PC-3 (cell line): ENCODE results near the gene IGF1. TPM values are rescaled to one million over a fixed set of nuclear protein-coding genes. Genes with fewer than 3 reads are reported as not detected.

Source experiments
- ATAC-seq: fragments of 200-7000 bp; cut with Tn5 transposase; 2 replicates; pipeline ENCODE4 v1.9.1; 2020; ENCODE audit warnings: mild to moderate bottlenecking, moderate library complexity
- BruUV-seq: library from RNA; stranded (reverse); fragments of 400-500 nt; replicated peaks from 2 replicates; lab custom pipeline; 2021; lab: Mats Ljungman, UMichigan
- CTCF ChIA-PET: fragments of 300-600 bp; sonication (Branson Sonifier 250); formaldehyde crosslinking; loops from one replicate; lab custom pipeline; 2022; ENCODE audit warnings: antibody characterized with exemption; lab: Charles Lee
- POLR2A ChIA-PET: fragments of 300-600 bp; sonication (Branson Sonifier 250); formaldehyde crosslinking; loops from one replicate; lab custom pipeline; 2022; ENCODE audit warnings: antibody characterized with exemption; ENCODE audit not compliant: unreplicated experiment; lab: Charles Lee
- DNase-seq: peaks from one replicate; pipeline ENCODE4 v3.0.0-alpha.2; 2015
- H2AFZ ChIP-seq: fragments of 300-600 bp; sonication (generic); 2 replicates; pipeline ENCODE4 v1.6.0; 2016; ENCODE audit warnings: antibody characterized with exemption, low read length
- H3F3A ChIP-seq: fragments of 300-600 bp; sonication (generic); one replicate; pipeline ENCODE4 v1.6.0; 2017; ENCODE audit warnings: antibody characterized with exemption, low read length, control low read depth, mild to moderate bottlenecking; ENCODE audit not compliant: unreplicated experiment
- H3K27ac ChIP-seq: fragments of 300-600 bp; sonication (generic); 2 replicates; pipeline ENCODE4 v1.5.1; 2016; ENCODE audit warnings: mild to moderate bottlenecking, low read length
- H3K27me3 ChIP-seq: fragments of 300-600 bp; sonication (generic); 2 replicates; pipeline ENCODE4 v1.6.1; 2016; ENCODE audit warnings: low read length, mixed read lengths
- H3K36me3 ChIP-seq: fragments of 300-600 bp; sonication (generic); 2 replicates; pipeline ENCODE4 v1.6.1; 2016; ENCODE audit warnings: low read depth, mixed run types, low read length, mixed read lengths
- H3K4me1 ChIP-seq: fragments of 300-600 bp; sonication (generic); 2 replicates; pipeline ENCODE4 v1.5.1; 2016; ENCODE audit warnings: low read length; ENCODE audit not compliant: insufficient read depth
- H3K4me2 ChIP-seq: fragments of 300-600 bp; sonication (generic); 2 replicates; pipeline ENCODE4 v1.6.0; 2016; ENCODE audit warnings: low read length
- H3K4me3 ChIP-seq: fragments of 300-600 bp; sonication (generic); 2 replicates; pipeline ENCODE4 v1.5.1; 2016; ENCODE audit warnings: mild to moderate bottlenecking, low read length, mixed read lengths
- H3K79me2 ChIP-seq: fragments of 300-600 bp; sonication (generic); 2 replicates; pipeline ENCODE4 v1.6.1; 2017; ENCODE audit warnings: low read length, mixed read lengths
- H3K9ac ChIP-seq: fragments of 300-600 bp; sonication (generic); 2 replicates; pipeline ENCODE4 v1.6.0; 2016; ENCODE audit warnings: mild to moderate bottlenecking, low read length
- H3K9me2 ChIP-seq: fragments of 300-600 bp; sonication (generic); replicated peaks from 2 replicates; pipeline ENCODE4 v1.6.1; 2016; ENCODE audit warnings: mixed run types, low read length, mixed read lengths
- H3K9me3 ChIP-seq: fragments of 300-600 bp; sonication (generic); 2 replicates; pipeline ENCODE4 v1.6.1; 2016; ENCODE audit warnings: low read length, mixed read lengths
- H4K20me1 ChIP-seq: fragments of 300-600 bp; sonication (generic); 2 replicates; pipeline ENCODE4 v1.6.1; 2016; ENCODE audit warnings: low read length, mixed read lengths
- CTCF ChIP-seq: fragments of 300-600 bp; sonication (generic); conservative IDR thresholded peaks from 2 replicates; pipeline ENCODE4 v1.5.1; 2017; ENCODE audit warnings: antibody characterized with exemption, low read depth, mild to moderate bottlenecking, low read length
- EZH2 ChIP-seq: fragments of 300-600 bp; sonication (generic); IDR thresholded peaks from one replicate; pipeline ENCODE4 v1.6.1; 2017; ENCODE audit warnings: antibody characterized with exemption, mild to moderate bottlenecking, low read length; ENCODE audit not compliant: unreplicated experiment
- EZH2phosphoT487 ChIP-seq: fragments of 300-600 bp; sonication (generic); IDR thresholded peaks from 2 replicates; pipeline ENCODE4 v1.6.1; 2018; ENCODE audit warnings: mild to moderate bottlenecking, antibody characterized with exemption, low read length, borderline replicate concordance
- intact Hi-C: fragments of 100-400 bp; cut with micrococcal nuclease; formaldehyde crosslinking; loops from 2 replicates; pipeline ENCODE4 v1.9.0; 2023
- total RNA-seq: library from RNA; depleted of rRNA; stranded (reverse); fragments of >200 nt; gene quantifications from 2 replicates; pipeline ENCODE4 v1.2.3, GENCODE V29; 2014

IGF1 gene
- total RNA-seq, 1 experiment from 2014 or later: not detected

- BruUV-seq: no TSS peak
- POLR2A ChIA-PET: interaction anchor here (0.5 kb wide), 1 partner anchor 774 kb away, joined by 3 read pairs; no protein-coding TSS in a partner anchor
Observed at GRCh38 chr12:102379346-102380162, 100.8 kb downstream of the IGF1 start.

GRCh38 chr12:102376781-102377180, 103.6 kb downstream of the IGF1 start:
- Histone ChIP-seq H3F3A (no peaks in the 10 kb centered on the region), H3K4me2 (no peak overlapping the region), H3K36me3 (no peaks in the 10 kb centered on the region), H2AFZ (no peak overlapping the region), H3K9me2 (no peaks in the 10 kb centered on the region), H3K9ac (no peak overlapping the region), H4K20me1 (no peaks in the 10 kb centered on the region), H3K79me2 (no peaks in the 10 kb centered on the region), H3K27ac (no peak overlapping the region), H3K4me3 (no peak overlapping the region), H3K9me3 (0 out of 2 replicates have a peak, but pooled peaks cover 6% of the 10 kb centered on the region), H3K4me1 (no peaks in the 10 kb centered on the region), H3K27me3 (no peaks in the 10 kb centered on the region)
- intact Hi-C loops: no loop called here
- ChIA-PET POLR2A (no interaction called here), CTCF (no interaction called here)
- BruUV-seq: no TSS peak
- ATAC-seq (no peak), DNase-seq (no peak)
- TF ChIP-seq CTCF (no peak), EZH2phosphoT487 (no peak), EZH2 (no peak)

More at GRCh38 chr12:102379346-102380162, 100.8 kb downstream of the IGF1 start:
- no peaks in the 10 kb centered on the region for H3K36me3 ChIP-seq
- DNase-seq (no peak), ATAC-seq (no peak)
- no peaks in the 10 kb centered on the region for H4K20me1 ChIP-seq
- H3K27me3 ChIP-seq: no peaks in the 10 kb centered on the region
- H3K4me3 ChIP-seq: no peak overlapping the region
- no peaks in the 10 kb centered on the region for H3K9me2 ChIP-seq
- CTCF ChIA-PET: no interaction called here
- H3K4me1 ChIP-seq: no peaks in the 10 kb centered on the region
- H3K79me2 ChIP-seq: no peaks in the 10 kb centered on the region
- TF ChIP-seq EZH2phosphoT487 (no peak), CTCF (no peak), EZH2 (no peak)
- H2AFZ ChIP-seq: no peak overlapping the region
- 0 out of 2 replicates have a peak, but pooled peaks cover 1% of the 10 kb centered on the region for H3K9me3 ChIP-seq
- no peaks in the 10 kb centered on the region for H3F3A ChIP-seq
- no peak overlapping the region for H3K9ac ChIP-seq
- intact Hi-C loops: no loop called here
- no peak overlapping the region for H3K27ac ChIP-seq
- H3K4me2 ChIP-seq: no peak overlapping the region

GRCh38 chr12:102376181-102376747, 104.1 kb downstream of the IGF1 start:
- no peaks in the 10 kb centered on the region for H3K4me1 ChIP-seq
- H3K9me2 ChIP-seq: no peaks in the 10 kb centered on the region
- H3K27me3 ChIP-seq: no peaks in the 10 kb centered on the region
- no peak overlapping the region for H3K4me2 ChIP-seq
- TF ChIP-seq CTCF (no peak), EZH2 (no peak), EZH2phosphoT487 (no peak)
- intact Hi-C loops: no loop called here
- H3F3A ChIP-seq: no peaks in the 10 kb centered on the region
- DNase-seq: no peak
- no peak for ATAC-seq
- H3K9ac ChIP-seq: no peak overlapping the region
- 0 out of 2 replicates have a peak, but pooled peaks cover 6% of the 10 kb centered on the region for H3K9me3 ChIP-seq
- H3K27ac ChIP-seq: no peak overlapping the region
- no peaks in the 10 kb centered on the region for H3K79me2 ChIP-seq
- no peaks in the 10 kb centered on the region for H4K20me1 ChIP-seq
- POLR2A ChIA-PET: no interaction called here
- CTCF ChIA-PET: no interaction called here
- H3K4me3 ChIP-seq: no peak overlapping the region
- no peaks in the 10 kb centered on the region for H3K36me3 ChIP-seq
- BruUV-seq: no TSS peak
- no peak overlapping the region for H2AFZ ChIP-seq
